ENCODE data around the gene SSBP3. TPM values are rescaled to one million over a fixed set of nuclear protein-coding genes. Genes with fewer than 3 reads are reported as not detected.
"Not testable (repeated sequence)": the region's sequence is repeated elsewhere in the genome, so short reads cannot be mapped to it uniquely, and the experiment has no call there.

The SSBP3 gene
- total RNA-seq, 1 donor from 2014 or later: 19.7 TPM

GRCh38 chr1:54239035-54239383, 167.2 kb downstream of the SSBP3 start:
- Histone ChIP-seq H3K4me3 (ENCODE audit: low read depth, low read length) (no peak overlapping the region), H3K27me3 (ENCODE audit: control insufficient read depth, insufficient read depth, low read length) (no peaks in the 10 kb centered on the region), H3K36me3 (ENCODE audit: control insufficient read depth, insufficient read depth, low read length) (peaks cover 1% of the 10 kb centered on the region)
- no peak for TF ChIP-seq CTCF (IDR thresholded peaks at IDR 0.05; ENCODE audit: insufficient read depth, low read length, poor library complexity, severe bottlenecking)
- no peak for DNase-seq (ENCODE audit: low read depth)

- Histone ChIP-seq H3K4me3 (ENCODE audit: low read depth, low read length) (no peak overlapping the region), H3K36me3 (ENCODE audit: control insufficient read depth, insufficient read depth, low read length) (peaks cover 1% of the 10 kb centered on the region), H3K27me3 (ENCODE audit: control insufficient read depth, insufficient read depth, low read length) (no peaks in the 10 kb centered on the region)
- no peak for DNase-seq (ENCODE audit: low read depth)
- TF ChIP-seq CTCF (IDR thresholded peaks at IDR 0.05; ENCODE audit: insufficient read depth, low read length, poor library complexity, severe bottlenecking): no peak
Observed at GRCh38 chr1:54238353-54239034, 167.7 kb downstream of the SSBP3 start.

GRCh38 chr1:54237586-54237985, 168.6 kb downstream of the SSBP3 start:
- no peak for TF ChIP-seq CTCF (IDR thresholded peaks at IDR 0.05; ENCODE audit: insufficient read depth, low read length, poor library complexity, severe bottlenecking)
- Histone ChIP-seq H3K27me3 (ENCODE audit: control insufficient read depth, insufficient read depth, low read length) (no peaks in the 10 kb centered on the region), H3K4me3 (ENCODE audit: low read depth, low read length) (no peak overlapping the region), H3K36me3 (ENCODE audit: control insufficient read depth, insufficient read depth, low read length) (peaks cover 1% of the 10 kb centered on the region)
- no peak for DNase-seq (ENCODE audit: low read depth)

- no peak for DNase-seq (ENCODE audit: low read depth)
- Histone ChIP-seq H3K27me3 (ENCODE audit: control insufficient read depth, insufficient read depth, low read length) (no peaks in the 10 kb centered on the region), H3K4me3 (ENCODE audit: low read depth, low read length) (no peak overlapping the region), H3K36me3 (ENCODE audit: control insufficient read depth, insufficient read depth, low read length) (no peaks in the 10 kb centered on the region)
- no peak for TF ChIP-seq CTCF (IDR thresholded peaks at IDR 0.05; ENCODE audit: insufficient read depth, low read length, poor library complexity, severe bottlenecking)
Observed at GRCh38 chr1:54234284-54234683, 171.9 kb downstream of the SSBP3 start.

GRCh38 chr1:54233196-54233595, 173.0 kb downstream of the SSBP3 start:
- not testable (repeated sequence) for H3K27me3 ChIP-seq (ENCODE audit: control insufficient read depth, insufficient read depth, low read length); H3K36me3 ChIP-seq (ENCODE audit: control insufficient read depth, insufficient read depth, low read length); DNase-seq (ENCODE audit: low read depth); H3K4me3 ChIP-seq (ENCODE audit: low read depth, low read length)

GRCh38 chr1:54230507-54231339, 175.5 kb downstream of the SSBP3 start:
- Histone ChIP-seq H3K27me3 (ENCODE audit: control insufficient read depth, insufficient read depth, low read length) (no peaks in the 10 kb centered on the region), H3K4me3 (ENCODE audit: low read depth, low read length) (no peak overlapping the region), H3K36me3 (ENCODE audit: control insufficient read depth, insufficient read depth, low read length) (no peaks in the 10 kb centered on the region)
- TF ChIP-seq CTCF (IDR thresholded peaks at IDR 0.05; ENCODE audit: insufficient read depth, low read length, poor library complexity, severe bottlenecking): no peak
- no peak for DNase-seq (ENCODE audit: low read depth)

Data from kidney epithelial cell (primary cell).